ENCODE results near the gene TTLL5.

DNA sequence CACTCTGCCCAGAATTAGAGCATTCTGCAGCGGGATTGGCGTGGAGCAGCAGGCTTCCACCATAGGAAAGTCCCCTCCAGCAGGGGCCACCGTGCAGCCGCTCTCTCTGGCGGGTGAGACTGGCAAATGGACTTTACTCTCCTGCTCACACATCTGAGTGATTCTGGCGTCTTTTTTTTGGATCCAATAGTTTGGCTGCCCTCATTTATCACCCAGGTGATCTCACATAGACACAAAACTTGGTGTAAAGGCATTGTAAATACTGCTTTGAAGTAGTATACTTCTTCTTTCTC, 190.5 kb downstream of the TTLL5 start:
- no peak for TF ChIP-seq POLR2AphosphoS5 (IDR thresholded peaks at IDR 0.05; ENCODE audit: low read depth, low read length)
- TF ChIP-seq, protein P1, sequence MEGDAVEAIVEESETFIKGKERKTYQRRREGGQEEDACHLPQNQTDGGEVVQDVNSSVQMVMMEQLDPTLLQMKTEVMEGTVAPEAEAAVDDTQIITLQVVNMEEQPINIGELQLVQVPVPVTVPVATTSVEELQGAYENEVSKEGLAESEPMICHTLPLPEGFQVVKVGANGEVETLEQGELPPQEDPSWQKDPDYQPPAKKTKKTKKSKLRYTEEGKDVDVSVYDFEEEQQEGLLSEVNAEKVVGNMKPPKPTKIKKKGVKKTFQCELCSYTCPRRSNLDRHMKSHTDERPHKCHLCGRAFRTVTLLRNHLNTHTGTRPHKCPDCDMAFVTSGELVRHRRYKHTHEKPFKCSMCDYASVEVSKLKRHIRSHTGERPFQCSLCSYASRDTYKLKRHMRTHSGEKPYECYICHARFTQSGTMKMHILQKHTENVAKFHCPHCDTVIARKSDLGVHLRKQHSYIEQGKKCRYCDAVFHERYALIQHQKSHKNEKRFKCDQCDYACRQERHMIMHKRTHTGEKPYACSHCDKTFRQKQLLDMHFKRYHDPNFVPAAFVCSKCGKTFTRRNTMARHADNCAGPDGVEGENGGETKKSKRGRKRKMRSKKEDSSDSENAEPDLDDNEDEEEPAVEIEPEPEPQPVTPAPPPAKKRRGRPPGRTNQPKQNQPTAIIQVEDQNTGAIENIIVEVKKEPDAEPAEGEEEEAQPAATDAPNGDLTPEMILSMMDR (IDR thresholded peaks at IDR 0.05): no peak
- no peak for TF ChIP-seq RCOR1 (IDR thresholded peaks at IDR 0.05; ENCODE audit: low read length)
- no peak for TF ChIP-seq FOXM1 (IDR thresholded peaks at IDR 0.05; ENCODE audit: low read depth)
- TF ChIP-seq, protein P2, sequence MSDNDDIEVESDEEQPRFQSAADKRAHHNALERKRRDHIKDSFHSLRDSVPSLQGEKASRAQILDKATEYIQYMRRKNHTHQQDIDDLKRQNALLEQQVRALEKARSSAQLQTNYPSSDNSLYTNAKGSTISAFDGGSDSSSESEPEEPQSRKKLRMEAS (IDR thresholded peaks at IDR 0.05; ENCODE audit: low read depth): no peak
- TF ChIP-seq, protein P3, sequence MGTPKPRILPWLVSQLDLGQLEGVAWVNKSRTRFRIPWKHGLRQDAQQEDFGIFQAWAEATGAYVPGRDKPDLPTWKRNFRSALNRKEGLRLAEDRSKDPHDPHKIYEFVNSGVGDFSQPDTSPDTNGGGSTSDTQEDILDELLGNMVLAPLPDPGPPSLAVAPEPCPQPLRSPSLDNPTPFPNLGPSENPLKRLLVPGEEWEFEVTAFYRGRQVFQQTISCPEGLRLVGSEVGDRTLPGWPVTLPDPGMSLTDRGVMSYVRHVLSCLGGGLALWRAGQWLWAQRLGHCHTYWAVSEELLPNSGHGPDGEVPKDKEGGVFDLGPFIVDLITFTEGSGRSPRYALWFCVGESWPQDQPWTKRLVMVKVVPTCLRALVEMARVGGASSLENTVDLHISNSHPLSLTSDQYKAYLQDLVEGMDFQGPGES (IDR thresholded peaks at IDR 0.05; ENCODE audit: low read depth, low read length): no peak
- TF ChIP-seq YY1 (IDR thresholded peaks at IDR 0.05; ENCODE audit: low read depth): no peak
- no peak for TF ChIP-seq CHD2 (IDR thresholded peaks at IDR 0.05; ENCODE audit: low read length, partially characterized antibody)
- TF ChIP-seq, protein P4, sequence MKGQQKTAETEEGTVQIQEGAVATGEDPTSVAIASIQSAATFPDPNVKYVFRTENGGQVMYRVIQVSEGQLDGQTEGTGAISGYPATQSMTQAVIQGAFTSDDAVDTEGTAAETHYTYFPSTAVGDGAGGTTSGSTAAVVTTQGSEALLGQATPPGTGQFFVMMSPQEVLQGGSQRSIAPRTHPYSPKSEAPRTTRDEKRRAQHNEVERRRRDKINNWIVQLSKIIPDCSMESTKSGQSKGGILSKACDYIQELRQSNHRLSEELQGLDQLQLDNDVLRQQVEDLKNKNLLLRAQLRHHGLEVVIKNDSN (IDR thresholded peaks at IDR 0.05; ENCODE audit: borderline replicate concordance, low read depth): no peak

Measured in SK-N-SH (cell line).